Left lung (tissue), 10 donors: Measurements from ENCODE around the gene RAI1. TPM values are rescaled to one million over a fixed set of nuclear protein-coding genes. Genes with fewer than 3 reads are reported as not detected.

Experiments
- ATAC-seq: fragments of 200-7000 bp; cut with Tn5 transposase; one replicate; pipeline ENCODE4 v1.9.1; 2020; ENCODE audit warnings: moderate library complexity
- DNase-seq, 4 donors: peaks; one replicate each; pipeline ENCODE4 v3.0.0-alpha.2; 2013 to 2020
- H3K27ac ChIP-seq, 2 donors: fragments of 200-600 bp; sonication (generic) in 1 of 2; one replicate each; pipeline versions ENCODE4 v1.5.0 to v1.8.0; 2020 to 2021
- H3K27me3 ChIP-seq, 2 donors: fragments of 200-600 bp; sonication (generic) in 1 of 2; one replicate each; pipeline versions ENCODE4 v1.5.0 to v1.8.0; 2020 to 2021
- H3K36me3 ChIP-seq, 2 donors: fragments of 200-600 bp; sonication (generic) in 1 of 2; one replicate each; pipeline versions ENCODE4 v1.5.0 to v1.8.0; 2020 to 2021
- H3K4me1 ChIP-seq, 2 donors: fragments of 200-600 bp; one replicate each; pipeline ENCODE4 v1.8.0; 2021
- H3K4me3 ChIP-seq, 2 donors: fragments of 200-600 bp; sonication (generic) in 1 of 2; one replicate each; pipeline versions ENCODE4 v1.5.0 to v1.8.0; 2020 to 2021; ENCODE audit warnings: mild to moderate bottlenecking in 1 of 2
- H3K9me3 ChIP-seq, 2 donors: fragments of 200-600 bp; sonication (generic) in 1 of 2; one replicate each; pipeline versions ENCODE4 v1.5.0 to v1.8.0; 2020 to 2021
- CTCF ChIP-seq, 2 donors: fragments of 200-600 bp; sonication (generic) in 1 of 2; IDR thresholded peaks; one replicate each; pipeline versions ENCODE4 v1.5.0 to v1.8.0; 2021; ENCODE audit warnings: antibody characterized with exemption in 2 of 2
- intact Hi-C, 2 donors: fragments of 100-400 bp; cut with DNase I; formaldehyde crosslinking; loops; one replicate each; pipeline versions ENCODE4 v1.11.2 to v1.14.2; 2022
- polyA plus RNA-seq, 6 donors: library from polyadenylated mRNA; unstranded; fragments of 120-200 nt; gene quantifications; one replicate each; pipeline ENCODE4 v1.2.1, GENCODE V29; 2013; ENCODE audit not compliant: insufficient read length in 6 of 6
- total RNA-seq, 2 donors: library from RNA; stranded (reverse); fragmentation: NEBNext Ultra II Directional; extraction: Animal tissue kit (Norgen Biotek cat#: 25700); gene quantifications; one replicate each; pipeline ENCODE4 v1.2.1, GENCODE V29; 2021
- donor health status: DM: no; HTN: yes; CAD: no.
- donor health status: DM: no; HTN: no; CAD: no.

RAI1 gene
- total and polyA plus RNA-seq, 8 donors = 28.8 to 43.8 (median 34.7) TPM

GRCh38 chr17:17694169-17695081 lies 13.2 kb downstream of the RAI1 start:
- peak; percentile 70 for ATAC-seq
- Histone ChIP-seq H3K27me3 (no peaks in the 10 kb centered on the region), H3K4me1 (peaks cover 56 to 87% of the 10 kb centered on the region in 2 donors)

GRCh38 chr17:17696085-17696484 lies 14.8 kb downstream of the RAI1 start:
- Histone ChIP-seq H3K9me3 (no peaks in the 10 kb centered on the region), H3K4me1 (peaks cover 54 to 87% of the 10 kb centered on the region in 2 donors), H3K27me3 (peaks cover 0 to 11% of the 10 kb centered on the region in 2 donors), H3K27ac (peak overlapping the region; percentile 96 to 98), H3K4me3 (no peak overlapping the region), H3K36me3 (no peaks in the 10 kb centered on the region)
- no peak for TF ChIP-seq CTCF (IDR thresholded peaks at IDR 0.05)
- ATAC-seq = no peak
- DNase-seq = peak in 1 of 4 donors; percentile 0
- intact Hi-C loops = no loop called here

More at GRCh38 chr17:17694169-17695081, 13.2 kb downstream of the RAI1 start:
- DNase-seq = peak; percentile 68 to 90 (median 80)
- H3K36me3 ChIP-seq = no peaks in the 10 kb centered on the region
- intact Hi-C loops = no loop called here
- peak overlapping the region; percentile 96 to 98 for H3K27ac ChIP-seq
- H3K9me3 ChIP-seq = no peaks in the 10 kb centered on the region
- no peak for TF ChIP-seq CTCF (IDR thresholded peaks at IDR 0.05)
- peak overlapping the region; percentile 72 to 83 for H3K4me3 ChIP-seq

- Histone ChIP-seq H3K9me3 (no peaks in the 10 kb centered on the region), H3K36me3 (no peaks in the 10 kb centered on the region), H3K27me3 (peaks cover 0 to 11% of the 10 kb centered on the region in 2 donors), H3K4me3 (no peak overlapping the region), H3K4me1 (peaks cover 47 to 83% of the 10 kb centered on the region in 2 donors), H3K27ac (peak overlapping the region in 1 of 2 donors; percentile 96)
- TF ChIP-seq CTCF (IDR thresholded peaks at IDR 0.05) = no peak
- DNase-seq = peak in 1 of 4 donors; percentile 23
- ATAC-seq = no peak
- intact Hi-C loops = no loop called here
Observed at GRCh38 chr17:17696882-17697633, 15.8 kb downstream of the RAI1 start.

- H3K4me3 ChIP-seq = no peak overlapping the region
- ATAC-seq = no peak
- H3K9me3 ChIP-seq = no peaks in the 10 kb centered on the region
- no peaks in the 10 kb centered on the region for H3K36me3 ChIP-seq
- TF ChIP-seq CTCF (IDR thresholded peaks at IDR 0.05) = no peak
- intact Hi-C loops = no loop called here
- peaks cover 34 to 78% of the 10 kb centered on the region in 2 donors for H3K4me1 ChIP-seq
- peak in 1 of 4 donors; percentile 45 for DNase-seq
- H3K27ac ChIP-seq = no peak overlapping the region
- H3K27me3 ChIP-seq = peaks cover 0 to 11% of the 10 kb centered on the region in 2 donors
Observed at GRCh38 chr17:17698371-17698770, 17.1 kb downstream of the RAI1 start.
